Measurements from ENCODE around the gene CCAR1. TPM values are rescaled to one million over a fixed set of nuclear protein-coding genes. Genes with fewer than 3 reads are reported as not detected.
"Not testable (repeated sequence)": the region's sequence is repeated elsewhere in the genome, so short reads cannot be mapped to it uniquely, and the experiment has no call there.

Gene CCAR1
- total and polyA plus RNA-seq, 11 donors = 21.7 to 37.9 (median 28.3) TPM

DNA sequence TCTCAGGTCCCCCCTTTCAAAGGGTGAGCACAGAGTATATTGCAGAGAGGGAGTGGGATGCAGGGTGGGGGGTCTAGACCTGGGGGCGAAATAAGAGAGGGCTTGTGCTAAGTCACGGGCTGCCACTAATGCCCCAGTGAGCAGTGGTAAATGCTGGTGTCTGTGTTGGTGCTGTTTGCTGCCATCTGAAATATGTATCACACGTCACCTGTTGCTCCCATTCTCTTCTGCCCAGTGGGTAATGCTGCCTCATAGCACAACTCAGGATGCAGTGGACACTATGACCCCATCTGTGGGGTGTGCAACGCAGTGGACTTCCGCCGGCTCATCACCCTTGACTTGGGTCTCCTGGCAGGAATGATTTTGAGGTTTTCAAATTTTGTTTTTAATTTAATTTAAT lies 108.9 kb downstream of the CCAR1 start:
- ATAC-seq (no peak), DNase-seq (no peak)
- Histone ChIP-seq H3K4me3 (no peak overlapping the region), H3K9me3 (no peaks in the 10 kb centered on the region), H3K4me1 (peaks cover 0 to 13% (median 5%) of the 10 kb centered on the region in 12 donors), H3K27ac (no peak overlapping the region), H3K27me3 (peaks cover 0 to 18% (median 0%) of the 10 kb centered on the region in 9 donors), H3K36me3 (no peaks in the 10 kb centered on the region)
- intact Hi-C loops (cut with DNase I) = no loop called here
- TF ChIP-seq, protein P1, sequence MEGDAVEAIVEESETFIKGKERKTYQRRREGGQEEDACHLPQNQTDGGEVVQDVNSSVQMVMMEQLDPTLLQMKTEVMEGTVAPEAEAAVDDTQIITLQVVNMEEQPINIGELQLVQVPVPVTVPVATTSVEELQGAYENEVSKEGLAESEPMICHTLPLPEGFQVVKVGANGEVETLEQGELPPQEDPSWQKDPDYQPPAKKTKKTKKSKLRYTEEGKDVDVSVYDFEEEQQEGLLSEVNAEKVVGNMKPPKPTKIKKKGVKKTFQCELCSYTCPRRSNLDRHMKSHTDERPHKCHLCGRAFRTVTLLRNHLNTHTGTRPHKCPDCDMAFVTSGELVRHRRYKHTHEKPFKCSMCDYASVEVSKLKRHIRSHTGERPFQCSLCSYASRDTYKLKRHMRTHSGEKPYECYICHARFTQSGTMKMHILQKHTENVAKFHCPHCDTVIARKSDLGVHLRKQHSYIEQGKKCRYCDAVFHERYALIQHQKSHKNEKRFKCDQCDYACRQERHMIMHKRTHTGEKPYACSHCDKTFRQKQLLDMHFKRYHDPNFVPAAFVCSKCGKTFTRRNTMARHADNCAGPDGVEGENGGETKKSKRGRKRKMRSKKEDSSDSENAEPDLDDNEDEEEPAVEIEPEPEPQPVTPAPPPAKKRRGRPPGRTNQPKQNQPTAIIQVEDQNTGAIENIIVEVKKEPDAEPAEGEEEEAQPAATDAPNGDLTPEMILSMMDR (IDR thresholded peaks at IDR 0.05) = no peak
- TF ChIP-seq POLR2A (IDR thresholded peaks at IDR 0.05) = no peak
- WGBS, 4 donors = 89 to 95% (median 92%) methylated on average over 6 of the region's 6 CpGs

DNA sequence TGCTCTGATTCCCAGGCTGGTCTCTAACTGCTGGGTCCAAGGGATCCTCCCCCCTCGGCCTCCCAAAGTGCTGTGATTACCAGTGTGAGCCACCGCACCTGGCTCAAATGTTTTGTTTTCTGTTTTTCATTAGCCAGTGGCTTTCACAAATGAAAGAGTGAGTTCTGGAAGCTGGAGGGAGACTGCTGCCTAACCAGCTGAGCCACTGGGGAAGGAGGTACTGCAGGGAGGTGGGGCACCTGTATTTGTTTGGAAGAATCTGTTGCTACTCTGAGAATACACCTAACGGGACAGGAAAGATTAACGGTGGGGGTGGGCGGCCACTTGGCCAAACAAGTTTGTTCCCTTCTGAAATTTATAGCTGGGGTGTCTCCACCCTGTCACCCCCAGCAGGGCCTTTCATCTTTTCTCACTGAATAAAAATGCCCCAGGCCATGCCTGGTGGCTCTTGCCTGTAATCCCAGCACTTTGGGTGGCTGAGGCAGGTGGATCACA lies 111.0 kb downstream of the CCAR1 start:
- 80 to 95% (median 85%) methylated on average over 5 of the region's 5 CpGs for whole genome bisulfite sequencing, 4 donors
- ATAC-seq = no peak

DNA sequence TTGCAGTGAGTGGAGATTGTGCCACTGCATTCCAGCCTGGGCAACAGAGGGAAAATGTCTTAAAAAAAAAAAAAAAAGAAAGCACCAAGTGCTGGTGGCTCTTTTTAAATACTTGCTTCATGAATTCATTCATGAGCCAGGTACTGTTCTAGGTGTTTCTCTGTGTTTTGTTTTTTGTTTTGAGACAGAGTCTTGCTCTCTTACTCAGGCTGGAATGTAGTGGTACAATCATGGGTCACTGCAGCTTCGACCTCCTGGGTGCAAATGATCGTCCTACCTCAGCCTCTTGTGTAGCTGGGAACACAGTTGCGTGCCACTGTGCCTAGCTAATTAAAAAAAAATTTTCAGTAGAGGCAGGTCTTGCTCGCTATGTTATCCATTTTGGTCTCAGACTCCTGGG lies 111.6 kb downstream of the CCAR1 start:
- H3K4me3 ChIP-seq = no peak overlapping the region

More for the DNA sequence above, 111.0 kb downstream of the CCAR1 start:
- Histone ChIP-seq H3K9me3 (no peaks in the 10 kb centered on the region), H3K27me3 (peaks cover 0 to 13% (median 0%) of the 10 kb centered on the region in 9 donors), H3K27ac (no peak overlapping the region), H3K4me1 (peaks cover 0 to 9% (median 2%) of the 10 kb centered on the region in 12 donors), H3K36me3 (no peaks in the 10 kb centered on the region), H3K4me3 (no peak overlapping the region)
- TF ChIP-seq POLR2A (IDR thresholded peaks at IDR 0.05) = no peak
- TF ChIP-seq, protein P1 (IDR thresholded peaks at IDR 0.05) = no peak
- DNase-seq = no peak
- intact Hi-C loops (cut with DNase I) = no loop called here

DNA sequence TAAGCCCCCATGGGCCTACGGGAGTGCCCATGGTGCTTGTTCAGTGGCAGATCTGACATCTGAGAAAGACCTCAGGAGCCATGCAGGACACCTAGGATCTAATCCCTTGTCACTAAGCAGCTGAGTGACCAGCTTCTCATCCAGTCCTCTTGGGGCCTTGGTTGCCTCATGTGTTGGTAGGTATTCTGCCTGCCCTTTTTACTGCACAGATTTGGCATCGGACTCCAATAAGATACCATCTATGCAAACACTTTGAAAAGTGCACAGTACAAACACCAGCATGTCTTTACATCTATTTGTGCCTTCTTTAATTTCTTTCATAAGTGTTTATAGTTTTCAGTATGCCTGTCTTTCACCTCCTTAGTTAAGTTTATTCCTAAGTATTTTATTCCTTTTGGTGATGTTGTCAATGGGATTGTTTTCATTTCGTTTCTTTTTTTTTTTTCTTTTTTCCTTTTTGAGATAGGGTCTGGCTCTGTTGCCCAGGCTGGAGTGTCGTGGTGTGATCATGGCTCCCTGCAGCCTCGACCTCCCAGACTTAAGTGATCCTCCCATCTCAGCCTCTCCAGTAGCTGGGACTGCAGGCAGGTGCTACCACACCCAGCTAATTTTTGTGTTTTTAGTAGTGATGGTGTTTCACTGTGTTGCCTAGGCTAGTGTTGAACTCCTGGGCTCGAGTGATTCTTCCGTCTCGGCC lies 116.7 kb downstream of the CCAR1 start:
- H3K27ac ChIP-seq = no peak overlapping the region
- DNase-seq (no peak), ATAC-seq (no peak)
- H3K4me1 ChIP-seq = no peaks in the 10 kb centered on the region
- H3K4me3 ChIP-seq = no peak overlapping the region
- intact Hi-C loops (cut with DNase I) = no loop called here
- TF ChIP-seq, protein P1 (IDR thresholded peaks at IDR 0.05) = no peak
- TF ChIP-seq POLR2A (IDR thresholded peaks at IDR 0.05) = no peak
- no peaks in the 10 kb centered on the region for H3K36me3 ChIP-seq
- no peaks in the 10 kb centered on the region for H3K9me3 ChIP-seq
- no peaks in the 10 kb centered on the region for H3K27me3 ChIP-seq
- WGBS, 4 donors = 86 to 91% (median 88%) methylated on average over 8 of the region's 8 CpGs

More for the DNA sequence above, 111.6 kb downstream of the CCAR1 start:
- Histone ChIP-seq H3K9me3 (no peaks in the 10 kb centered on the region), H3K4me1 (peaks cover 0 to 5% (median 0%) of the 10 kb centered on the region in 12 donors), H3K27me3 (peaks cover 0 to 13% (median 0%) of the 10 kb centered on the region in 9 donors), H3K27ac (no peak overlapping the region), H3K36me3 (no peaks in the 10 kb centered on the region)
- intact Hi-C loops (cut with DNase I) = no loop called here
- DNase-seq (no peak), ATAC-seq (no peak)
- TF ChIP-seq, protein P1 (IDR thresholded peaks at IDR 0.05) = no peak
- TF ChIP-seq POLR2A (IDR thresholded peaks at IDR 0.05) = no peak
- WGBS, 4 donors = 85 to 91% (median 89%) methylated on average over 4 of the region's 4 CpGs

DNA sequence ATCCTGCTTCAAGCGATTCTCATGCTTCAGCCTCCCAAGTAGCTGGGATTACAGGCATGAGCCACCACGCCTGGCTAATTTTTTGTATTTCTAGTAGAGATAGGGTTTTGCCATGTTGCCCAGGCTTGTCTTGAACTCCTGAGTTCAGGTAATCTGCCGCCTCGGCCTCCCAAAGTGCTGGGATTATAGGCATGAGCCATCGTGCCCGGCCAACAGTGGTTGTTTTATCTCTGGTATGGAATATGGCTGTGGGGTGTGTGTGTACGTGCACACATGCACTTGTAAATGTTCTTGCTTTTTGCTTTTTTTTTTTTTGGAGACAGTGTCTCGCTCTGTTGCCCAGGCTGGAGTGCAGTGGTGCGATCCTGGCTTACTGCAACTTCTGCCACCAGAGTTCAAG lies 119.6 kb downstream of the CCAR1 start:
- WGBS, 4 donors = 93 to 96% (median 94%) methylated on average over 9 of the region's 9 CpGs
- H3K36me3 ChIP-seq; ATAC-seq; intact Hi-C loops (cut with DNase I); H3K4me1 ChIP-seq; H3K27ac ChIP-seq; H3K4me3 ChIP-seq; H3K9me3 ChIP-seq; H3K27me3 ChIP-seq; DNase-seq: not testable (repeated sequence)
